Hindlimb muscle (tissue), 1 donor: ENCODE measurements around the gene MID1IP1. TPM values are rescaled to one million over a fixed set of nuclear protein-coding genes. Genes with fewer than 3 reads are reported as not detected.

Experiments used
- DNase-seq: peaks from one replicate; pipeline ENCODE4 v3.0.0-alpha.2; 2013
- polyA plus RNA-seq: library from polyadenylated mRNA; unstranded; fragments of 120-200 nt; gene quantifications from one replicate; pipeline ENCODE4 v1.2.1, GENCODE V29; 2013; ENCODE audit not compliant: insufficient read length

Gene MID1IP1
- polyA plus RNA-seq, 1 donor, result 11.1 TPM

GRCh38 chrX:38816155-38816554 lies 14.9 kb downstream of the MID1IP1 start:
- DNase-seq, result no peak

DNA sequence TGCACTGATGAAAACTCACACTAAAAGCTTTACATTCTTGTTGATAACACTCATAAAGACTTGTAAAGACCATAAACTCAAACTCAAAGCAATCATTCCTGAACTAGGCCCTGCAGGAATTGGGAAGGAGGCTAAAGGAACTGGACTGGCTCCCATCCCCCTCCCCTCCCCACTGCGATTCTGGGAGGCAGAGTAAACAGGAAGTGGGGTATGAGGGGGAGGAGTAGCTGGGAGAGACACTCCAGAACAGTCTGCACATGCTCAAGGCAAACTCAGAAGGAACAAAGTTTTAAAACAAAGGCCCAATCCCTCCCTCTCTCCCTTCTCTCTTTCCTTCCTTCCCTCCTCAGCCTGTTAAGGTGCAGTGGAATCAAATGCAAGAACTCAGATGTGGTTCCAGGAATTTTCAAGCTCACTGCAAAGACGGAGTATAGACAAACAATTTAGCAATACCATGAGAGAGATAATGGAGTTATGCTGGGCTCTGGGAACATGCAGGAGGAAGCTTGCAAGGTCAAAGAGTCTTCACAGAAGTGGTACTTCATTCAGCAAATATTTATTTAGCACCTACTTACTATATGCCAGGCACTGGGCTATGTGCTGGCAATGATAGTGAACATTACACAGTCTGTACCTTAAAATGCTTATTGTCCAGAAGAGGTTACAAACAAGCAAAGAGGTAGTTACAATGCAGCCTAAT lies 15.9 kb downstream of the MID1IP1 start:
- DNase-seq, result peak; percentile 38

GRCh38 chrX:38819163-38819562 lies 17.9 kb downstream of the MID1IP1 start:
- no peak for DNase-seq

GRCh38 chrX:38819709-38820108 lies 18.4 kb downstream of the MID1IP1 start:
- no peak for DNase-seq

DNA sequence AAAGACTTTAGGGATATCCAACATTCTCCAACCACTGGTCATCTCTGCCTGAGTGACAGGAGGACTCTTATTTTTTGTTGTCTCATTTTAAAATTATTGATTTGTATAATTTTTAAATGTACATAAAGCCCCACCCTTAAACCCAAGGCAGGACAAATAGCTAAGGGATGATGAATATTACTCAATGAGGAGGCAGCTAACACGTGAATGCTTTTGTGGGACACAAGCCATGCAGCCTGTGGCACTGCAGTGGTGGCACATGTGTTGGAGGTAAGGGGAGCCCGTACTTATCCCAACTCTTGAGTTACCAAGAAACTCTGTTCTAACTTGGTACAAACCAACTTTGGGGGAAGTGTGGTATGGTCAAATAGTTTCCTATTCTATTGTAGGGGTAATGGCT lies 19.5 kb downstream of the MID1IP1 start:
- DNase-seq, result no peak

- DNase-seq, result no peak
Observed at GRCh38 chrX:38824176-38824575, 22.9 kb downstream of the MID1IP1 start.

GRCh38 chrX:38831949-38832348 lies 30.7 kb downstream of the MID1IP1 start:
- no peak for DNase-seq

DNA sequence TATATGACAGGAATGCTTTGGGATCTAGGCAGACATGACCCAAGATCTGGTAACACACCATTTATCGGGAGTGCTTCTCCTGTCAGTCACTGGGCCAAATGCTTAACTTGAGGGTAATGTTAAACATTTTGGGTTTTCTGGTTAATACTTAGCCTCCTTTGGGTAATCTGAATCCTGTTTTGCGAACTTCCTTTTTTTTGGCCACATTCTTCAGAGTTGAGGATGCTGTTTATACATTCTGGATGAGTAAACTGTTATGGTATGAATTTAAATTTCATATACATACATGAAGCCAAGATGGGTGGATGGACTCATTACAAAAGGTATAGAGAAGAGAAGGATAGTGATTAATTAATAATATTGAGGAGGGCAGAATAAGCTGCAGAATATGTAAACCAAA lies 36.1 kb downstream of the MID1IP1 start:
- no peak for DNase-seq

GRCh38 chrX:38839277-38839676 lies 38.0 kb downstream of the MID1IP1 start:
- no peak for DNase-seq

DNA sequence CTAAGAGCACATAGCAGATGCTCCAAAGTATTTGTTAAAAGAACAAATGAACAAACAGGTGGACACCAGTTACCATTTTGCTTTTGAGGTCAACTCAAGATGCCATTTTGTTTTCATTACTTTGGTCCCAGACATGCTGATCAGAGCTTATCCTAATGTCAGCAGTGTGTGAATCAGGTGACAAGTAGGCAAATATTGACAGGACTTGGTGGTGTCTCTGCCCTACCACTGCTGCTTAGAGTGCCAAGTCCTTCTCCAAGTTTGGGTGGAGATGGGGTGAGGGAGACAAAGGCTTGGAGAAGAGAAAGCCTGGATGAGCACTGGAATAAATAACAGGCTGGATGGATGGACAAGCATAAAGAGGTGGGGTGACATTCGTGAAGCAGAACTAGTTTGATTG lies 38.7 kb downstream of the MID1IP1 start:
- DNase-seq, result no peak

DNA sequence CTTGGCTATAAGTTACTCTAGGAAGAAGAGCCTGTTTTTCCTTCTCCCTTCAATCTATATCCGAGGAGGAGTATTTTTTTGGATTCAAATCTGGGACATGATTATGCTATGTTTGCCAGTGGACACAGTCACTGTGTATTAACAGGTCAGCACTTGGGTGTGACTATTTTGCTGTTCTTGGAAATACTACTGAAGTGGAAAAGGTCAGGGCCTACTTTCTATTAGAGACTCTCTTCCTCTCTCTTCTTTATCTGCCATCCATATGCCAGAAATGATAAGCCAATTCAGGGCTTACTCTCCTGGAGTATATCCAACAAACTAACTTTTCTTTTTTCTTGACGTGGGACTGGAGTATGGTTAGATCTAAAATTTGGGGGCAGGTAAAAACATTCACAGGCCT lies 40.5 kb downstream of the MID1IP1 start:
- DNase-seq, result no peak

DNA sequence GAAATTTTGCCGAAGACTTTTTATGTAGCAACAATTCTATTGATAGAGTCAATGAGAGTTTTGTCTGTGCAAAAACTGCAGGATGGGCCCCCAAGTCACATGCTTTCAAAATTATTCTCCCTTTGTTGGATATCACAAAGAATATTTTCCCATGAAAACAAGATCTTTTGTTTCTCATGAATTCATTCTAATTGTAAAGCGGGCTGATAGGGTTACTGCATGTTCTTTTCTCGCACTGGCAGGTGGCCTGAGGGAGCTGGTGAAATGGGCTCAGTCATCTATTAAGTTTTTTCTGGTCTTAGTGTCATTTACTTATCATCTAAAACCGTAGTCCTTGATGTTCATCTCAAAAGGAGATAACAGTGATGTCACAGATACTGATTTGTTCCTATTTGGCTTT lies 44.2 kb downstream of the MID1IP1 start:
- no peak for DNase-seq

- DNase-seq, result no peak
Observed at GRCh38 chrX:38847206-38847902, 46.1 kb downstream of the MID1IP1 start.

- DNase-seq, result no peak
Observed at GRCh38 chrX:38847903-38848230, 46.6 kb downstream of the MID1IP1 start.

- DNase-seq, result no peak
Observed at GRCh38 chrX:38848671-38849455, 47.6 kb downstream of the MID1IP1 start.

DNA sequence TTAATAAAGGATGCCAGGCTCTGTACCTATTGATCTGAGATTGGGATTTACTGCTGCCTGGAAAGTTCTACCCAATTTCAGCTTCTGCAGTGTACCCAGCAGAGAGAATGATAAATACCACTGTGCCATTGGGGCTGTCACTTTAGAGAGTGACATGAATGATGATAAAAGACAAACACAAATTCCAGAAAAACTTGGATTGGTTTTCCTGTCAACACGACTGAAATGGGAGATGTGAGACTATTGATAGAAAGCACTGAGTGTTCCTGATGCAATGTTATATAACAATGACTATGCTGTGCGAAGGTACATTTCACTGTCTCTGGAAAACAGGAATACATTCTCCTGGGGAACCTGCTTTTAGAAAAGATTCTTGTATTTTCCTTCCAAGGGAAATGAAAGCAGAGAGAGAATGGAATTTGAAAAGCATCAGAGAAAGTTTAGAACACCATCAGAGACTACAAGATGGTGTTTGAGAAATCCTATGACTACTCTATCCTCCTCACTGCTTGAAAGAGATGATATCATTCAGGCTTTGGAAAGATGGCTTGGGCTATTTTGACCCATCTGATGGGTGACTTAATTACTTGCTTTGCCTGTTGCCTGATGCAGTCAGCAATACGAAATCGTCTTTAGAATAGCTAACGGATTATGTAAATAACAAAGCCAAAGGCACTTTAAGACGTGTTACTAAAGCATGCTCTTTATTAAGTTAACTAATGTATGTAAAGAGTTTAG lies 49.7 kb downstream of the MID1IP1 start:
- no peak for DNase-seq

DNA sequence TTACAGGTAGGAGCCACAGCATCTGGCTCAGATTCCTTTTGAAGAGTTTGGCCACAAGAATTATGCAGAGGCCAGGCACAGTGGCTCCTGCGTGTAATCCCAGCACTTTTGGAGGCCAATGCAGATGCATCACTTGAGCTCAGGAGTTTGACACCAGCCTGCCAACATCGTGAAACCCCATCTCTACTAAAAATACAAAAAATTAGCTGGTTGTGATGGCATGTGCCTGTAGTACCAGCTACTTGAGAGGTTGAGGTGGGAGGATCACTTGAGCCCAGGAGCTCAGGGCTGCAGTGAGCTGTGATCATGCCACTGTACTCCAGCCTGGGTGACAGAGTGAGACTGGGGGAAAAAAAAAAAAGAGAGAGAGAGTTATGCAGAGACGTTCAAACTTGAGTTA lies 53.0 kb downstream of the MID1IP1 start:
- DNase-seq, result no peak

Other genes starting within 250 kb of the MID1IP1 start
- 130 TPM for gene TSPAN7, start 239.9 kb upstream of the MID1IP1 start, polyA plus RNA-seq